Erythroblast (primary cell): ENCODE measurements around the gene CA11.

ENCODE experiments used
- GATA1 ChIP-seq: IDR thresholded peaks from 2 replicates; pipeline ENCODE4 v1.6.1; 2011; ENCODE audit warnings: low read depth, mild to moderate bottlenecking, control low read depth, low read length, moderate library complexity
- POLR2A ChIP-seq: IDR thresholded peaks from 2 replicates; pipeline ENCODE4 v1.6.1; 2011; ENCODE audit warnings: mild to moderate bottlenecking, low read length

GRCh38 chr19:48616491-48617056, 29.4 kb downstream of the CA11 start:
- TF ChIP-seq POLR2A (no peak), GATA1 (no peak)
